ENCODE measurements around the gene SLC5A9.
"Not testable (repeated sequence)": the region's sequence is repeated elsewhere in the genome, so short reads cannot be mapped to it uniquely, and the experiment has no call there.

Gene SLC5A9

DNA sequence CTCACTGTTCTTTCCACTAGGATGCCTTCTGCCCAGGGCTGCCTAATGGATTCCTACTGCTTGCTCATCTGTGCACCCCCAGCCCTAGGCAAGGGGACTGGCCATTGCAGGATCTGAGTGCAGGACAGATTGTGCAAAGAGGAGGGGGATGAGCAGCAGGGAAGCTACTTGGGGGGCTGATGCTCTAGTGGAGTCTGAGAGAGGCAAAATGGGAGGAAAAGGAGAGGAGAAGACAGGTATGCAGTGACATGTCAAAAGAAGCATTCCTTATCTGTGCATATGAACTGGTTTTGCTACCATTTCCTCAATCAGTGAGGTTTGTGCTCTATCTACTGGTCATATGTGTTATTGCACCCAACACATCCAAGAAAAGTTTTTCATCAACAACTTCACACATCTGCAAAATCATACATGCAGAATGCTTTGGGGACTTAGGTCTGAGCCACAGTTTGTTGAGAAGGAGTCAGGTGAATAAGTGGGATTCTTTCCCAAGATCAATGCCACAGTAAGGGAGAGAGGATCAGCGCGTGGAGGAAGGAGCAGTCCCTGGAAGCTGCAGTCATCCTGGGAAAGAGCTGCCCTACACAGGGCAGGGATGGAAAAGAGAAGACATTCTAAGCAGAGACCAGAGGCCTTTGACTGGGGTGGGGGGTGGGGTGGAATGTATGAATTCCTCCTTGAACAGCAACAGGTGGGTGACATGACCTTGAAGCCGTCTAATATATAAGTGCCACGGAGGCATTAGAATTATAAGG, 14.4 kb downstream of the SLC5A9 start:
- intact Hi-C loops (cut with micrococcal nuclease): no loop called here
- Mint-ChIP-seq H3K4me1 (ENCODE audit: low read depth) (peaks cover 20% of the 10 kb centered on the region), H3K27me3 (peaks cover 2% of the 10 kb centered on the region), H3K36me3 (ENCODE audit: low read depth) (no peaks in the 10 kb centered on the region), H3K27ac (no peak overlapping the region), H3K4me3 (no peak overlapping the region), H3K9me3 (no peaks in the 10 kb centered on the region)

DNA sequence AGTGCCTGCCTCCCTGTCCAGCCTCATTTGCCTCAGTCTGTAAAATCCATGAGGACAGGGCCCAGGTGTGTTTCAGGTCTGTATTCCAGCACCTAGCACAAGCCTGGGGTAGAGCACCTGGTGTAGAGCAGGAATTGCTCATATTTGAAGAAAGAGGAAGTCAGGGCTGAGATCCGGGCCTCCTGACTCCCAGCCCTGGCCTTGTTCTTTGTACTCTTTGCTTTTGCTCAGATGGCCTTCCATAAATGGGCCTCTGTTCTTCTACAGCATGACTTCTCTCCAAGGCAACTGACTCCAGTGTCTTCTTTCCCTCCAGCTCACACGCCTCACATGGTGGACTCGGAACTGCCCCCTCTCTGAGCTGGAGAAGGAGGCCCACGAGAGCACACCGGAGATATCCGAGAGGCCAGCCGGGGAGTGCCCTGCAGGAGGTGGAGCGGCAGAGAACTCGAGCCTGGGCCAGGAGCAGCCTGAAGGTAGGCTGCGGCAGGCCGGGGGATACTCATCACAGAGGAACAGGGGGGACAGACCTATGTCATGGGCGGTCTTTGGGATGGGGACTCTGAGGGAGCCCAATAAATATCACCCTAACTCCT, 19.7 kb downstream of the SLC5A9 start:
- H3K27me3 Mint-ChIP-seq: peaks cover 4% of the 10 kb centered on the region
- no peak overlapping the region for H3K4me3 Mint-ChIP-seq
- H3K4me1 Mint-ChIP-seq (ENCODE audit: low read depth): peaks cover 41% of the 10 kb centered on the region
- no peaks in the 10 kb centered on the region for H3K9me3 Mint-ChIP-seq
- no peaks in the 10 kb centered on the region for H3K36me3 Mint-ChIP-seq (ENCODE audit: low read depth)
- no peak overlapping the region for H3K27ac Mint-ChIP-seq
- intact Hi-C loops (cut with micrococcal nuclease): no loop called here

- Mint-ChIP-seq H3K27ac (no peak overlapping the region), H3K27me3 (peaks cover 6% of the 10 kb centered on the region), H3K9me3 (no peaks in the 10 kb centered on the region), H3K4me1 (ENCODE audit: low read depth) (peaks cover 42% of the 10 kb centered on the region), H3K4me3 (no peak overlapping the region), H3K36me3 (ENCODE audit: low read depth) (no peaks in the 10 kb centered on the region)
- intact Hi-C loops (cut with micrococcal nuclease): no loop called here
These were observed 22.6 kb downstream of the SLC5A9 start for GRCh38 chr1:48245106-48245505.

GRCh38 chr1:48246727-48247126, 24.2 kb downstream of the SLC5A9 start:
- Mint-ChIP-seq H3K27me3 (peaks cover 6% of the 10 kb centered on the region), H3K4me1 (ENCODE audit: low read depth) (peaks cover 29% of the 10 kb centered on the region), H3K4me3 (no peak overlapping the region), H3K27ac (no peak overlapping the region), H3K9me3 (no peaks in the 10 kb centered on the region), H3K36me3 (ENCODE audit: low read depth) (no peaks in the 10 kb centered on the region)
- intact Hi-C loops (cut with micrococcal nuclease): no loop called here

- Mint-ChIP-seq H3K9me3 (no peaks in the 10 kb centered on the region), H3K27me3 (peaks cover 6% of the 10 kb centered on the region), H3K27ac (no peak overlapping the region), H3K36me3 (ENCODE audit: low read depth) (no peaks in the 10 kb centered on the region), H3K4me3 (no peak overlapping the region), H3K4me1 (ENCODE audit: low read depth) (peaks cover 21% of the 10 kb centered on the region)
- intact Hi-C loops (cut with micrococcal nuclease): no loop called here
These were observed 25.8 kb downstream of the SLC5A9 start for GRCh38 chr1:48248356-48248755.

DNA sequence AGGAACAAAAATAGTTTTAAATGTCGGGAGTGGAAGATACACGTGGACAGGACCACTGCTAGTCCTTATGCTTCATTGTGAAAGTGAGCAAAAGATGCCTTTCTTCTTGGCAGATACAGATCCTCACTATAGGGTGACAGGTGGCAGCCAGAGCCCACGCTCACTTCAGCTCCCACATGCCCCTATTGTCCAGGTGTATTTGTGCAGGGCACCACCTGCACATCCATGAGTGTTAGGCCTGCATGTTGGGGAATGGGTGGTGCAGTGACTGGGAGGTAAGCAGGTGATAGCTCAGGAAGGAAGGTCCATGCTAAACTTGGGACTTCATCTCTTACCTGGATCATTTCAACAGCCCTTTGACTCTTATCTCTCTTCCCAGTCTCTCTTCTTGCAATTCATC, 27.4 kb downstream of the SLC5A9 start:
- Mint-ChIP-seq H3K27me3 (peaks cover 6% of the 10 kb centered on the region), H3K27ac (no peak overlapping the region), H3K4me3 (no peak overlapping the region), H3K4me1 (ENCODE audit: low read depth) (peaks cover 21% of the 10 kb centered on the region), H3K9me3 (no peaks in the 10 kb centered on the region), H3K36me3 (ENCODE audit: low read depth) (no peaks in the 10 kb centered on the region)
- intact Hi-C loops (cut with micrococcal nuclease): no loop called here

DNA sequence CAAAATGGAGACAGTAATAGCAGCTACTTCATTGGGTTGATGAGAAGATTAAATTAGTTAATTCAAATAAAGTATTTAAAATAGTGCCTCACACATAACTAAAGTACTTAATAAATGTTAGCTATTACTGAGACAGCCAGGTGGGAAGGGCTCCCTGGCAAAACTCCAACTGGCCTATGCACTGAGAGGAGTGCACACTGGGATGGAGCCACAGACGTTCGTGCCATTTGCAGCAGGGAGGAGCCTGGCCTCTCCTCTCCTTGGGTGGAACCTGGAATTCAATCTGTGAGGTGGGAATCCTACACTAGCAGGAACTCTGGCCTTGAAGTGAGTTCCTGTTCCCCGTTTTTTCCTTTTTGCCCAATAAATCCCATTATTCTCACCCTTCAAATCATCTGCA, 28.1 kb downstream of the SLC5A9 start:
- peaks cover 15% of the 10 kb centered on the region for H3K4me1 Mint-ChIP-seq (ENCODE audit: low read depth)
- intact Hi-C loops (cut with micrococcal nuclease): no loop called here
- no peak overlapping the region for H3K27ac Mint-ChIP-seq
- H3K9me3 Mint-ChIP-seq: no peaks in the 10 kb centered on the region
- H3K27me3 Mint-ChIP-seq: peaks cover 6% of the 10 kb centered on the region
- H3K4me3 Mint-ChIP-seq: no peak overlapping the region
- no peaks in the 10 kb centered on the region for H3K36me3 Mint-ChIP-seq (ENCODE audit: low read depth)

- Mint-ChIP-seq H3K9me3 (no peaks in the 10 kb centered on the region), H3K4me1 (ENCODE audit: low read depth) (peaks cover 11% of the 10 kb centered on the region), H3K4me3 (no peak overlapping the region), H3K27ac (no peak overlapping the region), H3K36me3 (ENCODE audit: low read depth) (no peaks in the 10 kb centered on the region), H3K27me3 (peaks cover 6% of the 10 kb centered on the region)
- intact Hi-C loops (cut with micrococcal nuclease): no loop called here
These were observed 28.8 kb downstream of the SLC5A9 start for GRCh38 chr1:48251323-48251722.

- H3K9me3 Mint-ChIP-seq: no peaks in the 10 kb centered on the region
These were observed 29.3 kb downstream of the SLC5A9 start for GRCh38 chr1:48251821-48252220.

DNA sequence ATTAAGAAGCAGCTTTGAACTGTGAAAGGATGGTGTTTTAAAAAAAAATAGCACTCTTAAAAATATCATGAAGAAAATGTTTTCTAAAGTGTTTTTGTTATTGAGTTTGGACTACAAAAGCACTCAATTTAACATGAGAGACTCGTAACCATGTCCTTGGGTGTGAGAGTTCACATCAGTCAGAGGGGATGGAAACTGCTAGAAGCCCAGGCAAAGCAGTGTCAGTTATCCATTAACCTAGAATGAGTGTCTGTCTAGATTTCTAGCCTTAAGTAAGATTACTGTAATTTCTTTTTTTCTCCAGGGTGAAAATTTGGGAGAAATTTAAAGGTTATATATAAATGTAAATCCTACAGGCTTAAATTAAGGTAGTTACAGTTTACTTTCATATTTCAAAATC, 31.7 kb downstream of the SLC5A9 start:
- Mint-ChIP-seq H3K9me3 (no peaks in the 10 kb centered on the region), H3K27me3 (no peaks in the 10 kb centered on the region), H3K36me3 (ENCODE audit: low read depth) (no peaks in the 10 kb centered on the region), H3K4me3 (no peak overlapping the region), H3K27ac (no peak overlapping the region), H3K4me1 (ENCODE audit: low read depth) (no peaks in the 10 kb centered on the region)
- intact Hi-C loops (cut with micrococcal nuclease): no loop called here

More at GRCh38 chr1:48251821-48252220, 29.3 kb downstream of the SLC5A9 start:
- Mint-ChIP-seq H3K27ac (no peak overlapping the region), H3K4me3 (no peak overlapping the region), H3K36me3 (ENCODE audit: low read depth) (no peaks in the 10 kb centered on the region), H3K4me1 (ENCODE audit: low read depth) (peaks cover 6% of the 10 kb centered on the region), H3K27me3 (peaks cover 6% of the 10 kb centered on the region)
- intact Hi-C loops (cut with micrococcal nuclease): no loop called here

- H3K4me3 Mint-ChIP-seq: no peak overlapping the region
- H3K36me3 Mint-ChIP-seq (ENCODE audit: low read depth): no peaks in the 10 kb centered on the region
- H3K27me3 Mint-ChIP-seq: no peaks in the 10 kb centered on the region
- intact Hi-C loops (cut with micrococcal nuclease): no loop called here
- no peaks in the 10 kb centered on the region for H3K4me1 Mint-ChIP-seq (ENCODE audit: low read depth)
- H3K9me3 Mint-ChIP-seq: no peaks in the 10 kb centered on the region
- no peak overlapping the region for H3K27ac Mint-ChIP-seq
These were observed 35.6 kb downstream of the SLC5A9 start for GRCh38 chr1:48258106-48258505.

DNA sequence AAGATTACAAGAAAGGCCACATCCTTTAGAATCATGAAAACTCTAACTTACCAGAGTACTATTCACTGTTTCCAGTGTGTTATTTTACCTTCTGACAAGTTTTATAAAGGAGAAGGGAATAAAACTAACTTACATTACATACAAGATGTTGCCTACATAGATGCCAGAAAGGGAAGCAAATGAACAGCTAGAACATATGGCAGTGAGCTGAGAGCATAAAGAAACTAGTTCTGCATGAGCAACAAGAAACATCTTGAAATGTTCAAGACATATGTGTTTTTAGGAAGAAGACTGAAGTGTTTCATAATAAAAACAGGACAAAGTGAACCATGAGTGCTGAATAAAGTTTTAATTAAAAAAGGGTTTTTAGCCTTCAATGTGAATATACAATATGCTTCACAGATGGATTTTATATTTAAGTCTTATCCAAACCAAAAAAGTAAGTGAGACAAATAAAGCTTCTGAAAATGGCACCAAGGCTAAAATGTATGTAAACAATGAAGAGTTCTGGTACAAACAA, 39.4 kb downstream of the SLC5A9 start:
- Mint-ChIP-seq H3K27me3 (no peaks in the 10 kb centered on the region), H3K27ac (no peak overlapping the region), H3K9me3 (no peaks in the 10 kb centered on the region), H3K4me3 (no peak overlapping the region), H3K4me1 (ENCODE audit: low read depth) (no peaks in the 10 kb centered on the region), H3K36me3 (ENCODE audit: low read depth) (no peaks in the 10 kb centered on the region)
- intact Hi-C loops (cut with micrococcal nuclease): no loop called here

- no peak overlapping the region for H3K4me3 Mint-ChIP-seq
- intact Hi-C loops (cut with micrococcal nuclease): no loop called here
- H3K27ac Mint-ChIP-seq: no peak overlapping the region
- no peaks in the 10 kb centered on the region for H3K27me3 Mint-ChIP-seq
- H3K9me3 Mint-ChIP-seq: no peaks in the 10 kb centered on the region
- no peaks in the 10 kb centered on the region for H3K36me3 Mint-ChIP-seq (ENCODE audit: low read depth)
- no peaks in the 10 kb centered on the region for H3K4me1 Mint-ChIP-seq (ENCODE audit: low read depth)
These were observed 40.5 kb downstream of the SLC5A9 start for GRCh38 chr1:48263041-48263440.

DNA sequence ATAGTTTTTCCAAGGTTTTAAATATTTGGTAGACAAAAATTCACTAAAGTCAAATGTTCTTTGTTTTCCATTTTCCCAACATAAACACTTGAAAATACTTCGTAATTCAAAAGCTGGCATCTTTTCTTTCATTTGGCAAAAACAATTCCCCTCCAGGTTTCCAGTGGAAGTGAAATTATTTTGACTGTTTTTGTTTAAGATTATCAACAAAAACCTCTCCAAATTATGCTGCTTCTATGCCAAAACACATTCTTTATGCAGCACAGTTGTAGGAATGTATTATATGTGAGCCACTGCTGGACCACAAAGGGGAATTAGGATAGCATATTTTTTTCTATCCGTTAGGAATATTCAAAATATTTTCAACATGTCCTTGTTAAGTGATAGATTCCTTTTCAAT, 44.1 kb downstream of the SLC5A9 start:
- no peaks in the 10 kb centered on the region for H3K4me1 Mint-ChIP-seq (ENCODE audit: low read depth)
- no peaks in the 10 kb centered on the region for H3K27me3 Mint-ChIP-seq
- intact Hi-C loops (cut with micrococcal nuclease): no loop called here
- no peaks in the 10 kb centered on the region for H3K36me3 Mint-ChIP-seq (ENCODE audit: low read depth)
- no peak overlapping the region for H3K27ac Mint-ChIP-seq
- no peak overlapping the region for H3K4me3 Mint-ChIP-seq
- no peaks in the 10 kb centered on the region for H3K9me3 Mint-ChIP-seq

DNA sequence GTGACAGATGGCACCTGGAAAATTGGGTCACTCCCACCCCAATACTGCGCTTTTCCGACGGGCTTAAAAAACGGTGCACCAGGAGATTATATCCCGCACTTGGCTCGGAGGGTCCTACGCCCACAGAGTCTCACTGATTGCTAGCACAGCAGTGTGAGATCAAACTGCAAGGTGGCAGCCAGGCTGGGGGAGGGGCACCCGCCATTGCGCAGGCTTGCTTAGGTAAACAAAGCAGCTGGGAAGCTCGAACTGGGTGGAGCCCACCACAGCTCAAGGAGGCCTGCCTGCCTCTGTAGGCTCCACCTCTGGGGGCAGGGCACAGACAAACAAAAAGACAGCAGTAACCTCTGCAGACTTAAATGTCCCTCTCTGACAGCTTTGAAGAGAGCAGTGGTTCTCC, 54.9 kb downstream of the SLC5A9 start:
- H3K27ac Mint-ChIP-seq, H3K27me3 Mint-ChIP-seq: not testable (repeated sequence)
- peaks cover 41% of the 10 kb centered on the region for H3K9me3 Mint-ChIP-seq

More for the DNA sequence above, 54.9 kb downstream of the SLC5A9 start:
- H3K4me1 Mint-ChIP-seq (ENCODE audit: low read depth); H3K4me3 Mint-ChIP-seq; H3K36me3 Mint-ChIP-seq (ENCODE audit: low read depth); intact Hi-C loops (cut with micrococcal nuclease): not testable (repeated sequence)

Data from dendritic cell treated with granulocyte-macrophage colony-stimulating factor and Interleukin-4, amounts not matched to agents 40 ng/mL and 50 ng/mL, for 4 days (primary cell).